ENCODE data around the gene ATP6AP2.

DNA sequence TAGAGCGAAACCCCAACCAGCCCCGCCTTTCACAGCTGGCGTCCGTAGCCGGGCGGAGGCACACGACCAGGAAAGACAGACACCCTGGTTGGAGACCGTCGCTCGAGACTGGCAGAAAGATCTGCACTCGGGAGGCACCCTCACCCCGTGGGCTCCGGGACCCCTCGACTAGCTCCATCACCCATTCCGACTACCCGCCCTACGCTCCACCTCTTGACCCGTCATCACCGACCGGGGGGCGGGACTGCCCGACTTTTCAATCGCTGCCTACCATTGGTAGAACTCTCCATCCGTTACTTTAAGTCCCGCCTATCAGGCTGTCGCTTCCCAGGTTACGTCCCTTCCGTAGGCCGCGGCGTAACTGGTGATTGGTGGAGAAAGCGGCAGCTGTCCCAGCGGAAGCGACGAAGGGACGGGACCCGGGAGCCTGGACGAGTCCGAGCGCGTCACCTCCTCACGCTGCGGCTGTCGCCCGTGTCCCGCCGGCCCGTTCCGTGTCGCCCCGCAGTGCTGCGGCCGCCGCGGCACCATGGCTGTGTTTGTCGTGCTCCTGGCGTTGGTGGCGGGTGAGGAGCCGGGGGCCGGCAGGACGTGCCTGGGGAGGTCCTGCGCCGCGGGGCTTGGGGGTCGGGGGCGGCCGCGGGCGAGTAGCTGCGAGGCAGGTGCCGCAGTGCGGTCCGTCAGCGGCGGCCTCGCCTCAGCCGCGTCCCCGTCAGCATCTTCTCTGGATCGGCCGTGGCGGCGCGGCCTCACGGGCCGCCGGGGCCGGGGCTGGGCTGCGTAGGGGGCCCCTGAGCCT, at the start of gene ATP6AP2:
- TF ChIP-seq EZH2 (IDR thresholded peaks at IDR 0.05; ENCODE audit: borderline replicate concordance, insufficient read depth, low read depth, low read length, poor library complexity, severe bottlenecking) (no peak), CTCF (IDR thresholded peaks at IDR 0.05) (no peak)

Measured in B cell (primary cell).